ENCODE results near the gene PDE8B. TPM values are rescaled to one million over a fixed set of nuclear protein-coding genes. Genes with fewer than 3 reads are reported as not detected.

PDE8B gene
- total RNA-seq, 1 donor from 2014 or later, result 0.18 TPM

GRCh38 chr5:77197840-77198554 lies 12.5 kb upstream of the PDE8B start:
- H3K36me3 ChIP-seq (ENCODE audit: insufficient read depth, low read length), result no peaks in the 10 kb centered on the region
- Mint-ChIP-seq H3K27me3 (ENCODE audit: low read depth, unreplicated experiment) (peaks cover 3% of the 10 kb centered on the region), H3K4me1 (ENCODE audit: low read depth, unreplicated experiment) (peaks cover 1% of the 10 kb centered on the region), H3K27ac (ENCODE audit: unreplicated experiment) (no peak overlapping the region), H3K4me3 (ENCODE audit: unreplicated experiment) (no peak overlapping the region), H3K36me3 (ENCODE audit: low read depth, unreplicated experiment) (no peaks in the 10 kb centered on the region), H3K9me3 (ENCODE audit: unreplicated experiment) (peaks cover 13% of the 10 kb centered on the region)
- no peak overlapping the region for H3K4me2 ChIP-seq (ENCODE audit: low read length)
- H3K9ac ChIP-seq (ENCODE audit: low read length), result no peak overlapping the region
- H3K9me3 ChIP-seq (ENCODE audit: insufficient read depth, low read depth, low read length), result no peaks in the 10 kb centered on the region
- H2AFZ ChIP-seq (ENCODE audit: low read depth, low read length), result no peak overlapping the region
- no peaks in the 10 kb centered on the region for H4K20me1 ChIP-seq (ENCODE audit: insufficient read depth, low read length)
- H3K27ac ChIP-seq (ENCODE audit: low read depth, low read length), result no peak overlapping the region
- DNase-seq (ENCODE audit: low read depth) (no peak), FAIRE-seq (no peak)
- no peaks in the 10 kb centered on the region for H3K79me2 ChIP-seq (ENCODE audit: insufficient read depth, low read length)
- no peaks in the 10 kb centered on the region for H3K4me1 ChIP-seq (ENCODE audit: insufficient read depth, low read length)
- no peak for TF ChIP-seq CTCF (IDR thresholded peaks at IDR 0.05; ENCODE audit: insufficient read depth, low read depth, low read length)
- TF ChIP-seq EZH2 (IDR thresholded peaks at IDR 0.05; ENCODE audit: insufficient read depth, low read length), result no peak
- H3K27me3 ChIP-seq (ENCODE audit: insufficient read depth, low read length), result no peaks in the 10 kb centered on the region
- H3K4me3 ChIP-seq (ENCODE audit: insufficient read depth, low read depth, low read length), result no peak overlapping the region

- peaks cover 3% of the 10 kb centered on the region for H3K27me3 Mint-ChIP-seq (ENCODE audit: low read depth, unreplicated experiment)
- H3K36me3 ChIP-seq (ENCODE audit: insufficient read depth, low read length), result no peaks in the 10 kb centered on the region
- no peak overlapping the region for H3K27ac ChIP-seq (ENCODE audit: low read depth, low read length)
- no peak for TF ChIP-seq EZH2 (IDR thresholded peaks at IDR 0.05; ENCODE audit: insufficient read depth, low read length)
- no peak for TF ChIP-seq CTCF (IDR thresholded peaks at IDR 0.05; ENCODE audit: insufficient read depth, low read depth, low read length)
- no peak overlapping the region for H3K4me3 Mint-ChIP-seq (ENCODE audit: unreplicated experiment)
- H3K4me2 ChIP-seq (ENCODE audit: low read length), result no peak overlapping the region
- H2AFZ ChIP-seq (ENCODE audit: low read depth, low read length), result no peak overlapping the region
- H3K4me1 ChIP-seq (ENCODE audit: insufficient read depth, low read length), result no peaks in the 10 kb centered on the region
- H3K9ac ChIP-seq (ENCODE audit: low read length), result no peak overlapping the region
- peaks cover 5% of the 10 kb centered on the region for H3K4me1 Mint-ChIP-seq (ENCODE audit: low read depth, unreplicated experiment)
- H3K27me3 ChIP-seq (ENCODE audit: insufficient read depth, low read length), result no peaks in the 10 kb centered on the region
- H3K4me3 ChIP-seq (ENCODE audit: insufficient read depth, low read depth, low read length), result no peak overlapping the region
- DNase-seq (ENCODE audit: low read depth), result no peak
- H3K9me3 Mint-ChIP-seq (ENCODE audit: unreplicated experiment), result peaks cover 9% of the 10 kb centered on the region
- FAIRE-seq, result no peak
- no peaks in the 10 kb centered on the region for H4K20me1 ChIP-seq (ENCODE audit: insufficient read depth, low read length)
- no peak overlapping the region for H3K27ac Mint-ChIP-seq (ENCODE audit: unreplicated experiment)
- peaks cover 2% of the 10 kb centered on the region for H3K9me3 ChIP-seq (ENCODE audit: insufficient read depth, low read depth, low read length)
- no peaks in the 10 kb centered on the region for H3K79me2 ChIP-seq (ENCODE audit: insufficient read depth, low read length)
- H3K36me3 Mint-ChIP-seq (ENCODE audit: low read depth, unreplicated experiment), result no peaks in the 10 kb centered on the region
Measured at GRCh38 chr5:77200663-77201062, 9.8 kb upstream of the PDE8B start.

GRCh38 chr5:77202145-77202544 lies 8.3 kb upstream of the PDE8B start:
- DNase-seq (ENCODE audit: low read depth) (no peak), FAIRE-seq (no peak)
- H2AFZ ChIP-seq (ENCODE audit: low read depth, low read length), result no peak overlapping the region
- peaks cover 2% of the 10 kb centered on the region for H3K9me3 ChIP-seq (ENCODE audit: insufficient read depth, low read depth, low read length)
- H3K79me2 ChIP-seq (ENCODE audit: insufficient read depth, low read length), result no peaks in the 10 kb centered on the region
- H3K36me3 ChIP-seq (ENCODE audit: insufficient read depth, low read length), result no peaks in the 10 kb centered on the region
- H3K9ac ChIP-seq (ENCODE audit: low read length), result no peak overlapping the region
- peaks cover 8% of the 10 kb centered on the region for H3K27me3 ChIP-seq (ENCODE audit: insufficient read depth, low read length)
- no peak overlapping the region for H3K27ac ChIP-seq (ENCODE audit: low read depth, low read length)
- H4K20me1 ChIP-seq (ENCODE audit: insufficient read depth, low read length), result no peaks in the 10 kb centered on the region
- TF ChIP-seq CTCF (IDR thresholded peaks at IDR 0.05; ENCODE audit: insufficient read depth, low read depth, low read length), result no peak
- TF ChIP-seq EZH2 (IDR thresholded peaks at IDR 0.05; ENCODE audit: insufficient read depth, low read length), result no peak
- no peak overlapping the region for H3K4me2 ChIP-seq (ENCODE audit: low read length)
- H3K27ac Mint-ChIP-seq (ENCODE audit: unreplicated experiment), result no peak overlapping the region
- H3K9me3 Mint-ChIP-seq (ENCODE audit: unreplicated experiment), result peaks cover 9% of the 10 kb centered on the region
- H3K36me3 Mint-ChIP-seq (ENCODE audit: low read depth, unreplicated experiment), result no peaks in the 10 kb centered on the region
- peaks cover 13% of the 10 kb centered on the region for H3K27me3 Mint-ChIP-seq (ENCODE audit: low read depth, unreplicated experiment)
- no peak overlapping the region for H3K4me3 Mint-ChIP-seq (ENCODE audit: unreplicated experiment)
- no peak overlapping the region for H3K4me3 ChIP-seq (ENCODE audit: insufficient read depth, low read depth, low read length)
- no peaks in the 10 kb centered on the region for H3K4me1 ChIP-seq (ENCODE audit: insufficient read depth, low read length)
- H3K4me1 Mint-ChIP-seq (ENCODE audit: low read depth, unreplicated experiment), result peaks cover 5% of the 10 kb centered on the region
